Measurements from ENCODE around the gene GRIN2A.

GRIN2A gene

DNA sequence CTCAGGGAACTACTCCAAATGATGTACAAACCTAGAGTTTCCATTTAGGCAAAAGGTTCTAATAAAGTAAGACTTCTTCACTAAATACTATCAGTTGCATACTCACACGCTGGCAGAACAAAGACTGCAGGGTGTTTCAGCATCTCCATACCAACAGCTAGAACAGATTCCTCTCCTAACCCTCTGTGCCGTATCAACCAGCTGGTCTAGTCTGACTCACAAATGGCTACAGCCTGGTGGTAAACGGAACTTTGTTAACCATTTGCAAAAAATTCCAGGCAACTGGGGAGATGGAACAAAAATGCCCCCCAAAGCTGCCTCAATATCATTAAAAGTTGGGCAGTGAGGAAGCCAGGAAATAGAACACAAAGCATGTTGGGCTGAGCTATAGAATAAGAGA, 217.1 kb downstream of the GRIN2A start:
- no peak for DNase-seq (ENCODE audit: low read depth)

DNA sequence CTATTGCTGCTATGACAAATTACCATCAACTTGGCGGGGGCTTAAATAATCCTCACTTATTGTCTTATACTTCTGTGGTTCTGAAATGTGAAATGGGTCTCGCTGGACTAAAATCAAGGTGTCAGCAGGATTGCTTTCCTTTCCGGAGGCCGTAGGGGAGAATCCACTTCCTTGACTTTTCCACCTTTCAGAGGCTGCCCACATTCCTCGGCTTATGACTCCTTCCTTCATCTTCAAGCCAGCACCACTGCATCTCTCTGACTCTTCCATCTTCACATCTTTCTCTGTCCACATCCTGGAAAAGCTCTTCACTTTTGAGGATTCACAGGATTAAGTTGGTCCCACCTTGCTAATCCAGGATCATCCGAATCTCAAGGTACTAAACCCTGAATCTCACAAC, 217.8 kb downstream of the GRIN2A start:
- DNase-seq (ENCODE audit: low read depth): no peak

DNA sequence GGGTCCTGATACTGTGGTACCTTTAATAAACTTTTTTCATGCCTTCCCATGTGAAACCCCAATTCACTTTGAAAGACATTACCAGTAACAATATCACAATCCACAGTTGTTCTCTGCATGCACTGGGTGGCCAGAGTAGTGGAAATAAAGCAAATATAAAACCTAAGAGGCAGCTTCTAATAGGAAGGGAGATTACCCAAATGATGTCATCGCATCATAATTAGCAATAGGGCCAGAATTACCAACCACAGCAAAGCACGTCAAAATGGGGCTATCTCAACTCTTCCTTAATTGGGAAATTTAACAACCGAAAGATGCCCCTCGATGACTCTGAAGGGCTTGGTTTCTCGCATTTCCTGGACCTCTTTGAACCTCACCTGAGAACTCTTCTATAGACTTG, 224.8 kb downstream of the GRIN2A start:
- DNase-seq (ENCODE audit: low read depth): no peak

DNA sequence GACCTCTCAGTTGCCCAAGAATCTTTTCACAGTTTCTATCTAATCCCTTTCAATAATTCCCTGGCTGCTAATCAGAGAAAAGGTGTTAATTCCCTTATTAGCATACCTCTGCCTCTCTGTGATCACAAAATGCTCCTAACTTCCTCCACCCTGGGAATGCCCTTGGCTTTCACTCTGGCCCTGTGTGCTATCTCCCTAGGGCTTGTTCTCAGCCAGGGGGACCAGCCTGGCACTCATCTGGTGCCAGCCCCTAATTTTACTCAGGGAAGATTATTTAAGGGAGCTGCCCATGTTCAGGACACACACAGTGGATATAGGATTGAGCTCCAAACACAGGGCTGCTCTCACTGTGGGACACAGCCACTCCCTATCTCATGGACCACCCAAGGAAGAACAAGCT, 225.2 kb downstream of the GRIN2A start:
- no peak for DNase-seq (ENCODE audit: low read depth)

DNA sequence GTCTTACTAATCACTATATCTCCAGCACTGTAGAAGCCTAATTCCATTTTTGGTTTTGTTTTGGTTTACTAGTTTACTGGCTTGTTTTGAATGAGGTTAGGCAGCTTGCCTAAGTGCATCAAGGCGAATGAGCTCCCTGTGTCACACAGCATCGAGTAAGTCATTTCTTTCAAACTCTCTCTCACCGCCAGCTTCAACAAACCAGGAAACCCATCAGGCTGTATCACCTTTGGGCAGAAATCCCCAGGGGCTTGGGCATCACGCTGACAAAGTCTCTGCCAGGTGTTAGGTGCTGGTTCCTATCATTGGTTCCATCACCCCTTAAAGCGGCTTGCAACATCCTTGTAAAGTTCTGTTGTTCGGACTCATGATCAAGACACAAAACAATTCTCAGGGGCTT, 226.6 kb downstream of the GRIN2A start:
- DNase-seq (ENCODE audit: low read depth): no peak

DNA sequence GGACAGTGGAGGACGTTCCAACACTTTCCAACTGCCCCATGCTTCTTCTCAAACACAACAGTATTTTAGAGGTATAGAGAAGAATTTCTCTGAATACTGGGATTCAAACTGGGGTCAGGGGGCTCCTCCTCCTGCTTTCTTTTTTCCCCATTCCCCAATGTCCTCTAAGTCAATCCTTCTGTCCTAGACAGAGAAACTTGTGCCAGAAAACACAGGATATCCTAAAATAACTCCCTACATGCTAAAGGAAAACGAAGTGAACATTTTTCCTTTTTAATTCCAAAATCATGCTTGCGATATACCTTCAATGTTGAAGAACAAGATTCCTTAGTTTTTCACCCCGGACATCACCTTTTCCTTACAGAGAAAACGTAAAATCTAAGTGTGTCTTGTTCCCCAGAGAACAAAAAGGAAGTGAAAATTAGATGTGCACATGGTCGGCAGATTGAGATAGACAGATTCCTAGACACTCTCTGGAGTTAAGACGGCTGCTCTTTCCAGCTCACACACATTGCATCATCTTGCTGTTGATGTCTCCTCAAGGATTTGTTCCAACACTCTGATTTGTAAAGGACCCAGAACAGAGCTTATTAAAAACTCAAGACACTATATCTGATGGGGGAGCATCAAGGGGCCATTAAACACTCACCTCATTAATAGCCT, 228.2 kb downstream of the GRIN2A start:
- no peak for DNase-seq (ENCODE audit: low read depth)

DNA sequence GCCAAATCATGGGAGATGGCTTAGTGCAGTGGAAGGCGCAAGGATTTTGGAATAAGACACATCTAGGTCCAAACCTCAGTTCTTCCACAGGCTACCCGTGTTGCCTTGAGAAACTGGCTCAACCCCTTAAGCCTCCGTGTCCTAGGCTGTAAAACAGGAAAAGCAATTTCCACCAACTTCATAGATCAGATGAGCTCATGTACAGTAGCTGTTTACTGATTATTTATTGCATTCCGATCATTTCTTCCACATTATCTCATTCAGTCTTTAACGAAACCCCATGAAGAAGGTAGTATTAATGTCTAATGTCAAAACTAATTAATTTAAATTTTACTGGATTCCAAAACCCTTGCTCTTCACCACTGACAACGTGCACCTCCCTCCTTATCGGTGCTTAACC, 231.6 kb downstream of the GRIN2A start:
- no peak for DNase-seq (ENCODE audit: low read depth)

DNA sequence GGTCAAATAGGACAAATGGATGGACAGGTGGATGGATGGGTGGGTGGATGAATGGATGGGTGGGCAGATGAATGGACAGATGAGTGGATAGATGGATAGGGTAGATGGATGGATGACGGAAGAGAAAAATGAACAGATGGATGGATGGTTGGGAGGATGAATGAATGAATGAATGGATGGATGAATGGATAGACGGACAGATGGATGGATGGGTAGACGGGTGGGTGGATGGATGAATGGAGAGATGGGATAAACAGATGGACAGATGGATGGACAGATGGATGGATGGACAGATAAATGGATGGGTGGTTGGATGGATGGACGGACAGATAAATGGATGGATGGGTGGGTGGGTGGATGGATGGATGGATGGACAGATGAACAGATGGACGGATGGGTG, 232.8 kb downstream of the GRIN2A start:
- DNase-seq (ENCODE audit: low read depth): no peak

DNA sequence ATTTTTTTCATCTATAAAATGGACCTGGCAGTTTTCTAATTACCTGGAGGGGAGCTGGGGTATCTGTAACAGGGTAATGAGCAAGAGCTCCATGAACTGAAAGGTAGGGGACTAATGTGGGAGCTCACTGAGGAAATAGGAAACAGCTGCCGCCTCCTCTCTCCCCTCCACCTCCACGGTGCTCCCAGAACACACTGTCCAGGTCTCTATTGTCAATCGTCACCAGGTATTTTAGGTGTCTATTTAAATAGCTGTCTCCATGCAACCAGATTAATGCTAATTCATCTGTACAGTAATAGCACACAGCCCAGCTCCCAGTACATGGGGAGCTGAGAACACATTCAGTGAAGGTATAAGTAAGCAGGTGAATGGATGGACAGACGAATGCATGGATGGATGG, 233.3 kb downstream of the GRIN2A start:
- DNase-seq (ENCODE audit: low read depth): no peak

DNA sequence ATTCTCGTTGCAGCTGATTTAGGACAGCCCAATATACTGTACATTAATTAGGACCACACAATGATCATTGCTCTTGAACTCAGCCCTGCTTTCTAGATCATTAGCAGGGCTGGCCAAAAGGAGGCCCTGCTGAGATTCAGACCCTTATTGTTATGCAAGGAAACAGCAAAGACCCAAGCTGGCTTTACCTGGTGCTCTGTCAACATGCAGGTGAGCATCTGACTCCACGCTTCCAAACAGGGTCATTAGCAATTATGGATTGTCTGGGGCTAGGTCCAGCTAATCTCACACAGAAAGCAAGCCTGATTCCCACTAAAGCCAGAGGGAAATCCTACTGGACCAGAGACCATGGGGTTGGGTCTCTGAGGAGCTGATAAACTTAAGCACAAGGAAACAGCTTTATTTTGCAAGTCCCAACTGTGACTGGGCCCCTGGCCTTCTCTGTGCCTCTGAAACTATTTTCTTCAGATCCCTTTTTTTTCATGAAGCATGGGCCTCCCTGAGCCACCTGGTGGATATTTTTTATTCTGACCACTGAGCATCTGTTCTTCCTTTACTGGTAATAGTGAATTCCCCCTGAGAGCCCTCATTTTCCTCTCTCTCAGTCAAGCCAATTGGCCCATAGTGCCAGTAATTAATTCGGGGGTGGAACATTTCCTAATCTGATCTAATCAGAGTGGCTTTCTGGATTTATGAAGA, 236.1 kb downstream of the GRIN2A start:
- DNase-seq (ENCODE audit: low read depth): no peak

DNA sequence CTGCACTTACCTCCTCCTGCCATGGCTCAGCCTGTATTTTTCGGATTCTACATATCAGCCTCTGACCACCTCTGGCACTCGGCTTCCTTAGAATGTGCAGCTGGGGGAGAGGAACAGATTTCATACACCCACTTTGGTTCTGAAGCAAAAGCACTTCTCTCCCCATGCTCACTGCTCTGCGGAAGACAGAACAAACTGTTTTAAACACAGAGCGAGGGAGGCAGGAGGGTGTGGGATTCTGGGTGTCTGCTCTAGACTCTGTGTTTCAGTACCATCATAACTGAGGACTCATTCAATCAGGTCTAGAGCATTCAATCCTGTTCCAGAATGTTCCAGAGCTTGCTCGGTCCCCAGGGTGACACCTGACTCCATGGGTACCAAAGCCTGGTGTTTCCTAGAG, 239.1 kb downstream of the GRIN2A start:
- no peak for DNase-seq (ENCODE audit: low read depth)

DNA sequence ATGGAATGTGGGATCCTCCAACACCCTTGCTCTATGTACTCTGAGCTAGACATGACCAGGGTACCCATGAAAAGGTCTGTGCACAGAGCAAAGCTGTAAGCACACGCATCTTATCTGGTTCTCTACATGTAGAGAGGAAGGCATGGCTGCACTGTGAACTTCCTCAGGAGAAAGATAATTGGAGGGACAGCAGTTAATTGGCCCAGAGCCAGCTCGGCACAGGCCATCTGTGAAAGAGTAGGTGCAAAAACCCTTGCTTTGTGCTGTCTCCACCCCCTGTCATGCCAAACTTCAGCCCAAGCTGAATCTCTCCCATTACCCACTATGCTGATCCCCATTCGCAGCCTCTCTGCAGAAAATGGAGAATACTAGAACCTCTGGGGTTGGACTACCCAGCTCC, 241.0 kb downstream of the GRIN2A start:
- no peak for DNase-seq (ENCODE audit: low read depth)

DNA sequence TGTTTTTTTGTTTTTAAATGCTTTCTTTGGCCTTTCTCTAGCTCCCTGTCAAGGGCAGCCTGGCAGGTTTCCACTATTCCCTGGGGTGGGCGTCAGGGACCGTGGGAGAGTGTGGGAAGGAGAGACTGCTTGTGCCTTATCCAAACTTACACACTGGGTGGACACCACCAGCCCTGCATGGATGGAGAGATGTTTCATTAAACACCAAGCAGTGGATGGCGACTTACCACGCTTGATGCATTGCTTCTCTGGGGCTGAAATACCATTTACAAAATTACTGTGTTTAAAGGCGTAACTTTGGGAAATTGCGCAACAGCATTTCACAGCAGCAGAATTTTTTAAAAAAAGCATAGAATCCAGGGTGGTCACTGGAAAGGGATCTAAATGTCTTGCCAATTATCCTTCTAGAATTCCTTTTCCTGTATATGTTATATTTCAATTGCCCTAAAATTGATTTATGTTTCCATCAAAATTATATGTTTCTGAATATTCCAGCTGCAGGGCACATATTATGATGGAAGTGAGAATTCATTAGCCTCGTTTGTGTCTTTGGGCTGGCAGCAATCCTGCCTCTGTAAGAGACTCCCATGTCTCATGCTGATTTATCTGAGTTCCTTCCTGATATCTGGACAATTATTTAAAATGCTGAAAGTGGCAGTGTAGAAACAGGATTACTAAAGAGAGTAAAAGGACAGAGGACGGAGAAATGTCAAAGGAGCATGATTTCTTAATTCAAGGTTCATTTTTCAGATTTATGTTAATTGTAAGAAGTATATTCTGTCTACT, 247.3 kb downstream of the GRIN2A start:
- no peak for DNase-seq (ENCODE audit: low read depth)

DNA sequence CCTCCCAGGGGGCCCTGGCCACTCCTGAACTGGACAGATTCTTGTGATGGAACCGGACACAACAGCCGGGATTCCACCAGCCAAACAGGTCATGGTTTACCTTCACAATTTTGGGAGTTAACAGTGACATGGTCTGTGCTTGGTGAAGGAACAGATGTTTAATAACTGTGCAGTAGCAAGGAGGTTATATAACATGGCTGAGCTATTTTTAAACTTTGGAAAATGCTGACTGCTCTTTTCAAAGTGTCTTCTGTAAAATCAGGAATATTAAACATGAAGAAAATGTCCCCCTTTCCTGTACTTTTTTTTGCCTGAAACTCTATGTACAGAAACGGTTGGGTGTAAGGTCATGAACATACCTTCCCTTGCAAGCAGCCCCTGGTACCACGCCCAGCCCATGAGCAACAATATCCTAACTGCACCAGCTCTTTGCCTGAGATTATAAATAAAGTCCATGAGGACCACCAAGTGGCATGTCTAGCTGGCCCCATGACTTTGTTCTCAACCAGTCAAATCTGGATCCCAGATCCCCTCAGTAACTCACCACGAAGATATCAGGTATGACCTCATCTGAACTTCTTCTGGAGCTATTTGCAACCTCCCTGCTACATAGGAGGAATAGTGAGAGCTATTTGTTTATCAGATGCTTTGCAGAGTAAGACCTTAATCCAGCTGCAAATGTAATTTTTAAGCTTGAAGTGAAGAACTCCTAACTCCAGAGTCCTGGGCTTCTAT, 249.1 kb downstream of the GRIN2A start:
- no peak for DNase-seq (ENCODE audit: low read depth)

DNA sequence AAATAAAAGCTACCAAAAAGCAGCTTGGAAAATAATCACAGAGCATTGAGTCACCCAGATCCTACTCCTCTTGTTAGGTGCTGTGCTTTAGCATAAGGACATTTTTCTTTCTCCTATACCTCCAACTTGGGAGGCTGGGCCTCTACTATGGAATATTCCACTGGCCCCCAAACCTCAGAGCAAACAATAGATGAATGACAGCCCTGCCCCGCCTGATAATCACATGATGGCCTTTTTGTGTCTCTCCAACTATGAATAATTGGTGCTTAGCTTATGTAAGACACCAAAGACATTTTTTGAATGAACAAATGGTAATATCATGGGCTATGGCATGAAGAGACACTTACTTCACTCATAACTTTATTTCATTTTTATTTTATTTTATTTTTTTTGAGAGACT, 250.2 kb downstream of the GRIN2A start:
- no peak for DNase-seq (ENCODE audit: low read depth)

DNA sequence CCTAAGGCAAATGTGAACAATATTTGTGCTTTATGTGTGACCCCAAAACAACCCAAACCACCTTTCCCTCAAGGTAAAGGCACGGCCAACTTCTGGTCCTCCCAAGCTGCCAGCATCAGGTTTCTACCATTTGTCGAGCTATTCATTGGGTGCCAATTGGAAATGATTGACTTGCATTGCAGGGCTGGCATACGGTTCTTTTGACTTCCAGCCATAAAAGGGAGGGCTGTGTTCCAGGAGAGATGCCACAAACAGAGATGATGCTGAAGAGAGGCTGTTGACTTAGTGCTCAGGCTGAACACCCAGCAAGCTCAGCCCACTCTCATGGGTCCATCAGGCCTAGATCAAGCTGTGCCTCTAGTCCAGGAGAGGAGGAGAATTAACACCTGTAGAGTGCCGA, 252.4 kb downstream of the GRIN2A start:
- no peak for DNase-seq (ENCODE audit: low read depth)

DNA sequence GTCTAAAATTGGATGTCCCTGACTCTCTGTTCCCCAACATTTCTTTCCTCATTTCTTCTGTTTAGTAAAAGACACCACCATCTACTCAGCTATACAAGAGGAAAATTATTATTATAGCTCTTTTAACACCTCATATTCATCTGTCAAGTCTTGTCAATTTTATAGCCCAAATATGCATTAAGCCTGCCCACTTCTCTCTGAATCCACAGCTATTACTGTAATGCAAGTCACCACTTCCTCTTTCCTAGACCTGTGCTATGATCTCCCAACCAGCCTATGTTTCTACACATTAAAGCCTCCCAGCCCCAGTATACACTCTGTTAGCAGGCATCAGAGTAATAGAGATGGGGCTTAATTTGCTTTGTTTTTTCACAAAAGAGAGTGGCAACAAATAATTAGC, 252.9 kb downstream of the GRIN2A start:
- DNase-seq (ENCODE audit: low read depth): no peak

DNA sequence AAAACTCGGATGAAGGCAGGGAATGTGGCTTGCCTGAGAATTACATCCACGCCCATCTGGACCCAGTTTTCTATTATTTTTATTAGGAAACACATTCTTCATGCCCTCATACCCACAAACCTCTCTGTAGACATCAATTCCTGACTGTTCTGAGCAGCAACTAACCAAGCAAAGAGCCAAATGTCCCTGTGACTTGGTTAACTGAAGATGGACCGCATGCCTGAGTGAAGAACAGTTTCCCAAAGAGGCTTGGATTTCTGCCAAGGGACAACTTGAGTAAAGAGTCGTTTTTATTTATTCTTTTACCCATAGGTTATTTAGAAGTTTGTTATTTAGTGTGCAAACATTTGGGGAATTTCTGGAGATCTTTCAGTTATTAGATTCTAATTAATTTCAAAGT, 259.8 kb downstream of the GRIN2A start:
- no peak for DNase-seq (ENCODE audit: low read depth)

DNA sequence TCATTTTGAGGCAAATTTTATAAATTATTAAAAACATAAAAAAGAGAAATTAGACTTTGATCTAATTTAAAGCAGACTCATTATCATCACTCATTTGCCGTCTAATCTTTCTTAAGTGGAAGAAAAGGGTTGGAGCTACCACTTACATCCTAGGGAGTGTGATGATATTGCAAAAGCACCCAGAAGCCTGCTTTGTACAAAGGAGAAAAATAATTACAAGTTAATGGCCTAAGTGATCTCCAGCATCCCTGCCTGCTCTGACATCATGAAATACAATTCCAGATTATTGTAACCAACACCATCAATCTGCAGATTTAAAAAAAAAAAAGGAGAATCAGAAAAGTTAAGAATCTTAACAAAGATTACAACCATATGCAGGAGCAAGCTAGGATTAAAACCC, 260.2 kb downstream of the GRIN2A start:
- no peak for DNase-seq (ENCODE audit: low read depth)

DNA sequence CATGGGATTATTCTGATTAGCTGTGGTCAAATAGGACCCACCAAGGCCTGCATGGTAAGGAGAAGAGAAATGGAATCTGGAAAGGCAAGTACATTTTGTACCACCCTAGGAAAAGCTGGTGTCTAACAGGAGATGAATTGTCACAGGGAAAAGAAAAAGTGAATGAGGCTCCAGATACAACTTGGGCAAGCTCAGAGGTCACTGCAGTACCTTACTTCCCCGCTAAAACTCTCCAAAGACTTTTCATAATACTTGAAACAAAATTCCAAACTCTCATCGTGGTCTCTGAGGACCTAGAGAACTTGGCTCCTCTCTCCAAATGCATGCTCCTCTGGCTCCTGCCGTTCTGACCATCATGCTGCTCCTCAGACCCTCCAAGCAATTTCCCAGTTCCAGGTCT, 262.8 kb downstream of the GRIN2A start:
- no peak for DNase-seq (ENCODE audit: low read depth)

DNA sequence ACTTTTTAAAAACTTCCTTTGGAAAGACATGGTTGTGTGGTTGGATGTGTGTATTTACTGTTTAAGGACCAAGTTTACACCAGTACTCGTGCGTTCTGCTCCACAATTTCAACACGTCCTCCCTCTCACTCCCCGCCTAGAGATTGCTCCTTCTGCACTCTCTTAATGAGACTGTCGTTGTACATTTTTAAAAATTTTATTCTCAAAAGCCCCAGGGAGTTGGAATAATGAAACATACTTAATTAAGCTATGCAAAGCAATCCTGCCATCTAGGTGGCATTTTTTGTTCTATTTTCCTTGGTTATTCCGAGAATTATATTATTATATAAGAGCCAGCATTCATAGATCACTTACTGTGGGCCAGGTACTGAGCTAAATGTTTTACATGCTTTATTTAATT, 264.5 kb downstream of the GRIN2A start:
- DNase-seq (ENCODE audit: low read depth): no peak

DNA sequence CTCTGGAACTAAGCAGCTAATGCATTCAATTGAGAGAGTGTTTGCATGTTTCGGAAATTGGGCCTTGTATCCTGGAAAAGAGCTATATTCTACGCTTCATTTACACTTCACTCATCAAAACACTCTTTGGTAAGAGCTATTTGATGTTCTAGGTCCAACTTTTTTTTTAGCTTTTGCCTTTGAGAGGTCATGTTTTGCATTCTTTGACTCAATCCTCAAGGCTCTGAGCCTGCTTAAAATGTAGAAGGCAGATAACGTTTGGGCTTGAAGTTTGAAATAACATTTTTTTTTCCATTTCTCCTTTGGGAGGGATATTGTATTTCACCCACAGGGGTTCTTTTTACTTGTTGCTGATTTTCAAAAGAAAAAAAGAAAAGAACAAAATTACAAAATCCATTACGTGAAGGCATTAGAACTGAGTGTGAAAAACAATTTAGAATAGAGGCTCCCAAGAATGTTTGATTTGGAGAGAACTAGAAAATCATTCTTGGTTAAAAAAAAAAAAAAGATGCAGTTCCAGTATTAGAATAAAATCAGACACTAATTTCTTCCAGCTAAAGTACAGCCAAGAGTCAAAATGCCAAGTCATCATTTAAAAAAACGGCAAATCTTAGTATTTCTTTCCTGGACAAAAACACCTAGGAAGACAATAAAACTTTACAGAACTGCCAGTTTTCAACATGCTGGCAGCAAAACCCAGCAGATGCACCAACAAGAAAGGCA, 268.5 kb downstream of the GRIN2A start:
- DNase-seq (ENCODE audit: low read depth): no peak
